ENCODE data around the gene CRBN.

GRCh38 chr3:3201611-3202010 lies 22.1 kb upstream of the CRBN start:
- no peak for TF ChIP-seq CTCF (IDR thresholded peaks at IDR 0.05)
- no peak for TF ChIP-seq POLR2A (IDR thresholded peaks at IDR 0.05)
